Liver (tissue), 2 donors: Measurements from ENCODE around the gene ZNF594.
"Not testable (repeated sequence)": the region's sequence is repeated elsewhere in the genome, so short reads cannot be mapped to it uniquely, and the experiment has no call there.

Experiments used
- TF ChIP-seq, protein P1 (sequence below): fragments of 150-350 bp; IDR thresholded peaks from 2 replicates; pipeline ENCODE4 v1.5.1; 2017; ENCODE audit warnings: improper control_type of control experiment, low read depth, low read length; ENCODE audit not compliant: missing input control
- TF ChIP-seq, protein P2 (sequence below): IDR thresholded peaks from 2 replicates; pipeline ENCODE4 v1.6.1; 2016; ENCODE audit warnings: antibody characterized with exemption
- TF ChIP-seq, protein P3 (sequence below): IDR thresholded peaks from 2 replicates; pipeline ENCODE4 v1.6.1; 2016; ENCODE audit warnings: antibody characterized with exemption, mild to moderate bottlenecking
- donor health status: healthy.

DNA sequence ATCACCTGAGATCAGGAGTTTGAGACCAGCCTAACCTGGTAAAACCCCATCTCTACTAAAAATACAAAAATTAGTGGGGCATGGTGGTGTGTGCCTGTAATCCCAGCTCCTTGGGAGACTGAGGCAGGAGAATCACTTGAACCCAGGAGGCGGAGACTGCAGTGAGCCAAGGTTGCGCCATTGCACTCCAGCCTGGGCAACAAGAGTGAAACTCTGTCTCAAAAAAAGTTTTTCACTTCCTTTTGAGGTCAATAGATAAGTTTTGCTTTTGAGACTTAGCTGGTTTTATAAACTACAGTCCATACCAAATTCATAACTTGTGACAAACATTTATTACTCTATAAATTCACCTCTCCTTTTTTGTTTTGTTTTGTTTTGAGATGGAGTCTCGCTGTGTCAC is 29.9 kb downstream of the ZNF594 start:
- TF ChIP-seq, protein P1, sequence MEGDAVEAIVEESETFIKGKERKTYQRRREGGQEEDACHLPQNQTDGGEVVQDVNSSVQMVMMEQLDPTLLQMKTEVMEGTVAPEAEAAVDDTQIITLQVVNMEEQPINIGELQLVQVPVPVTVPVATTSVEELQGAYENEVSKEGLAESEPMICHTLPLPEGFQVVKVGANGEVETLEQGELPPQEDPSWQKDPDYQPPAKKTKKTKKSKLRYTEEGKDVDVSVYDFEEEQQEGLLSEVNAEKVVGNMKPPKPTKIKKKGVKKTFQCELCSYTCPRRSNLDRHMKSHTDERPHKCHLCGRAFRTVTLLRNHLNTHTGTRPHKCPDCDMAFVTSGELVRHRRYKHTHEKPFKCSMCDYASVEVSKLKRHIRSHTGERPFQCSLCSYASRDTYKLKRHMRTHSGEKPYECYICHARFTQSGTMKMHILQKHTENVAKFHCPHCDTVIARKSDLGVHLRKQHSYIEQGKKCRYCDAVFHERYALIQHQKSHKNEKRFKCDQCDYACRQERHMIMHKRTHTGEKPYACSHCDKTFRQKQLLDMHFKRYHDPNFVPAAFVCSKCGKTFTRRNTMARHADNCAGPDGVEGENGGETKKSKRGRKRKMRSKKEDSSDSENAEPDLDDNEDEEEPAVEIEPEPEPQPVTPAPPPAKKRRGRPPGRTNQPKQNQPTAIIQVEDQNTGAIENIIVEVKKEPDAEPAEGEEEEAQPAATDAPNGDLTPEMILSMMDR: not testable (repeated sequence)
- TF ChIP-seq, protein P2, sequence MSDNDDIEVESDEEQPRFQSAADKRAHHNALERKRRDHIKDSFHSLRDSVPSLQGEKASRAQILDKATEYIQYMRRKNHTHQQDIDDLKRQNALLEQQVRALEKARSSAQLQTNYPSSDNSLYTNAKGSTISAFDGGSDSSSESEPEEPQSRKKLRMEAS: not testable (repeated sequence)
- TF ChIP-seq, protein P3, sequence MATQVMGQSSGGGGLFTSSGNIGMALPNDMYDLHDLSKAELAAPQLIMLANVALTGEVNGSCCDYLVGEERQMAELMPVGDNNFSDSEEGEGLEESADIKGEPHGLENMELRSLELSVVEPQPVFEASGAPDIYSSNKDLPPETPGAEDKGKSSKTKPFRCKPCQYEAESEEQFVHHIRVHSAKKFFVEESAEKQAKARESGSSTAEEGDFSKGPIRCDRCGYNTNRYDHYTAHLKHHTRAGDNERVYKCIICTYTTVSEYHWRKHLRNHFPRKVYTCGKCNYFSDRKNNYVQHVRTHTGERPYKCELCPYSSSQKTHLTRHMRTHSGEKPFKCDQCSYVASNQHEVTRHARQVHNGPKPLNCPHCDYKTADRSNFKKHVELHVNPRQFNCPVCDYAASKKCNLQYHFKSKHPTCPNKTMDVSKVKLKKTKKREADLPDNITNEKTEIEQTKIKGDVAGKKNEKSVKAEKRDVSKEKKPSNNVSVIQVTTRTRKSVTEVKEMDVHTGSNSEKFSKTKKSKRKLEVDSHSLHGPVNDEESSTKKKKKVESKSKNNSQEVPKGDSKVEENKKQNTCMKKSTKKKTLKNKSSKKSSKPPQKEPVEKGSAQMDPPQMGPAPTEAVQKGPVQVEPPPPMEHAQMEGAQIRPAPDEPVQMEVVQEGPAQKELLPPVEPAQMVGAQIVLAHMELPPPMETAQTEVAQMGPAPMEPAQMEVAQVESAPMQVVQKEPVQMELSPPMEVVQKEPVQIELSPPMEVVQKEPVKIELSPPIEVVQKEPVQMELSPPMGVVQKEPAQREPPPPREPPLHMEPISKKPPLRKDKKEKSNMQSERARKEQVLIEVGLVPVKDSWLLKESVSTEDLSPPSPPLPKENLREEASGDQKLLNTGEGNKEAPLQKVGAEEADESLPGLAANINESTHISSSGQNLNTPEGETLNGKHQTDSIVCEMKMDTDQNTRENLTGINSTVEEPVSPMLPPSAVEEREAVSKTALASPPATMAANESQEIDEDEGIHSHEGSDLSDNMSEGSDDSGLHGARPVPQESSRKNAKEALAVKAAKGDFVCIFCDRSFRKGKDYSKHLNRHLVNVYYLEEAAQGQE: not testable (repeated sequence)
